Activated naive CD8-positive, alpha-beta T cell treated with anti-CD3 and anti-CD28 coated beads, Interleukin-2, amount 50 U/mL, for 24 hours (primary cell): ENCODE data around the gene PPP6R3.

Source experiments
- ATAC-seq: fragments of 150-1000 bp; cut with Tn5 transposase; one replicate; pipeline ENCODE4 v1.10.0; 2021
- DNase-seq: peaks from one replicate; pipeline ENCODE4 v3.0.0; 2021
- H3K27ac Mint-ChIP-seq: one replicate; pipeline ENCODE4 v1.8.0; 2021; ENCODE audit warnings: mild to moderate bottlenecking, mixed read lengths
- H3K27me3 Mint-ChIP-seq: one replicate; pipeline ENCODE4 v1.8.0; 2021; ENCODE audit warnings: mixed read lengths
- H3K36me3 Mint-ChIP-seq: one replicate; pipeline ENCODE4 v1.8.0; 2021; ENCODE audit warnings: low read depth, mixed read lengths
- H3K4me1 Mint-ChIP-seq: one replicate; pipeline ENCODE4 v1.8.0; 2021; ENCODE audit warnings: mixed read lengths
- H3K4me3 Mint-ChIP-seq: one replicate; pipeline ENCODE4 v1.8.0; 2021; ENCODE audit warnings: mild to moderate bottlenecking, moderate library complexity, mixed read lengths
- H3K9me3 Mint-ChIP-seq: one replicate; pipeline ENCODE4 v1.8.0; 2021; ENCODE audit warnings: mixed read lengths

PPP6R3 gene

GRCh38 chr11:68643585-68643984, 183.0 kb downstream of the PPP6R3 start:
- Mint-ChIP-seq H3K4me3 (no peak overlapping the region), H3K9me3 (peaks cover 15% of the 10 kb centered on the region), H3K36me3 (peaks cover 2% of the 10 kb centered on the region), H3K27ac (no peak overlapping the region), H3K4me1 (no peaks in the 10 kb centered on the region), H3K27me3 (peaks cover 16% of the 10 kb centered on the region)
- no peak for DNase-seq
- no peak for ATAC-seq

- H3K36me3 Mint-ChIP-seq = peaks cover 2% of the 10 kb centered on the region
- peaks cover 22% of the 10 kb centered on the region for H3K27me3 Mint-ChIP-seq
- ATAC-seq (no peak), DNase-seq (no peak)
- no peak overlapping the region for H3K27ac Mint-ChIP-seq
- H3K4me1 Mint-ChIP-seq = no peaks in the 10 kb centered on the region
- no peak overlapping the region for H3K4me3 Mint-ChIP-seq
- peaks cover 15% of the 10 kb centered on the region for H3K9me3 Mint-ChIP-seq
Observed at GRCh38 chr11:68646832-68647231, 186.3 kb downstream of the PPP6R3 start.

DNA sequence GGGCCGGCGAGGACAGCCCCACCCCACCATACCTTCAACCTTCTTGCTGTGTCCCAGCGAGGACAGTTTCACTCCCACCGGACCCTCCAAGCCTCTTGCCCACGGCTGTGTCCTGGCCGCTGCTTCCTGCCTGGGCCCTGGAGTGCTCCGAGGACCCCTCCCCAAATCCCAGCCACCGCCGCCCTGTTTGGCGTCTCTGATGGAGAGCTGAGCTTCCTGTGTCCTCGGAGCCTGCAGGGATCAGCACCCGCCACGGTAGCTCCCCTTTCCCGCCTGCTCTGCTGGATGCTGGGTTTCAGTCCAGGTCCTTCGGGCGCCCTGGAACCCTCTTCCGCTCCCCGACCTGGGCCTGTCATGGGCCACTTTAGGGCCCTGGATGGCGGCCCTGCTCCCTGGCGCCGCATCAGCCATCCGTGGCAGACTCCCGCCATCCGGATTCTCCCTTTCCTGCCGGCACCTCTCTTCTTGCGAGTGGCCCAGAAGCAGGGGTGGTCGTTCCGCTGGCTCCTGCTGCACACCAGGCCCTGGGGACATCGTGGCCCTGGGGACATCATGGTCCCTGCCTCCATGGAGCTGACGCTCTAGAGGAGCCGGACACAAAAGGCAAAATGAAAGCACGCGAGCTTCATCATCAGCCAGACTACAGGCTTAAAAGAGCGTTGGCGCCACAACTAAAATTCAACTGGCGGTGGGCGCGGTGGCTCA, 189.5 kb downstream of the PPP6R3 start:
- ATAC-seq (no peak), DNase-seq (no peak)
- peaks cover 15% of the 10 kb centered on the region for H3K9me3 Mint-ChIP-seq
- H3K27ac Mint-ChIP-seq = no peak overlapping the region
- peaks cover 2% of the 10 kb centered on the region for H3K36me3 Mint-ChIP-seq
- peaks cover 17% of the 10 kb centered on the region for H3K27me3 Mint-ChIP-seq
- H3K4me1 Mint-ChIP-seq = no peaks in the 10 kb centered on the region
- no peak overlapping the region for H3K4me3 Mint-ChIP-seq

DNA sequence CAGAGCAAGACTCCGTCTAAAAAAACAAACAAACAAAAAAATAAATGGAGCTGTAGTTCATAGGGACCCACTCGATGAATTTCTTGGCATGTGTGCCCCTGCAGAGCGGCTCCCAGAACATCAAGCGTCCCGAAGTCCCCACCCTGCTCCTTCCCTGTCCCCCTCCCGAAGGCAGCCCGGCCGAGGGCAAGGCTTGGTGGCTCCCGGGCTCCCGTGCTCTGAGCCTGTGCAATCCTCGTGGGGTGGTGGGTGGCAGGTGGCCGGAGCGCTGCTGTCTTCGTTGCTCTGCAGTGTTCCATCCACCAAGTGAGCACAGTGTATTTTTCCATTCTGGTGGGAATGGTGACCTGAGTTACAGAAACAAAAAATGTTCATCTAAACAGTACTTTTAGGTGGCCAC, 190.2 kb downstream of the PPP6R3 start:
- H3K27me3 Mint-ChIP-seq = peaks cover 17% of the 10 kb centered on the region
- DNase-seq (no peak), ATAC-seq (no peak)
- no peak overlapping the region for H3K4me3 Mint-ChIP-seq
- H3K9me3 Mint-ChIP-seq = peaks cover 15% of the 10 kb centered on the region
- H3K27ac Mint-ChIP-seq = no peak overlapping the region
- H3K4me1 Mint-ChIP-seq = no peaks in the 10 kb centered on the region
- H3K36me3 Mint-ChIP-seq = peaks cover 2% of the 10 kb centered on the region

DNA sequence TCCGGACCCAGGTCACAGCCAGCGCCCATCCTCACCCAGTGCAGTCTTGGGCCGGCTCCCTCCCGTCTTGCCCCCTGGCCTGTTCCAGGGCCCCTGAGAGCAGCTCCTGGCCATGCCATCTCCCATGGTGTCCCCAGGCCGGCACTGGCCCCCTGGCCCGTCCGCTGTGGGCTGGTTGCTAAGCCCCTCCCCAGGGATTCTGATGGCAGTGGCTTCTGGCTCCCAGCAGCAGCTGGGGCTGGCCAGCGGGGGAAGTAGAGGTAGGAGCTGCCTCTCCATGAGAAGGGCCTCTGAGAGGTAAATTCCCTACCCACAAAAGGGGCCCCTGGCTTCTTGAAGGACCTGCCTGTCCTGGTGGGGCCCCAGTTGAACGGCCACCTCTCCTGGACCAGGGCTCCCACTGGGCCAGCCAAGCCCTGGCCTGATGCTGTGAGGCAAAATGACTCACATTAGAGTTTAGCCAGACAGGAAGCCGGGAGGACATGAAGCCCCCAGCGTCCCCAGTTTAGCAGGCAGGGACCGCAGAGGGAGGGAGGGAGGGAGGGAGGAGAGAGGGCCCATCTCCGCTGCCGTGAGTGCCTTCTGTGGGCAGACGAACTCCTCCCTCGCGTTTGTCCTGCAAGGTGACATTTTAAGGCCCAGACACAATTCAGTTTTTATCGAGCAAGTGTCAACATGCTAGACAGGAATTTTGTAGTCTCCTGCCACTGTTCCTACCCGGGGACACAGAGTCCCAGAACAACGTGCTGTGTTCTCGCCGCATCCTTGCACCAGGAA, 190.8 kb downstream of the PPP6R3 start:
- H3K4me3 Mint-ChIP-seq = no peak overlapping the region

DNA sequence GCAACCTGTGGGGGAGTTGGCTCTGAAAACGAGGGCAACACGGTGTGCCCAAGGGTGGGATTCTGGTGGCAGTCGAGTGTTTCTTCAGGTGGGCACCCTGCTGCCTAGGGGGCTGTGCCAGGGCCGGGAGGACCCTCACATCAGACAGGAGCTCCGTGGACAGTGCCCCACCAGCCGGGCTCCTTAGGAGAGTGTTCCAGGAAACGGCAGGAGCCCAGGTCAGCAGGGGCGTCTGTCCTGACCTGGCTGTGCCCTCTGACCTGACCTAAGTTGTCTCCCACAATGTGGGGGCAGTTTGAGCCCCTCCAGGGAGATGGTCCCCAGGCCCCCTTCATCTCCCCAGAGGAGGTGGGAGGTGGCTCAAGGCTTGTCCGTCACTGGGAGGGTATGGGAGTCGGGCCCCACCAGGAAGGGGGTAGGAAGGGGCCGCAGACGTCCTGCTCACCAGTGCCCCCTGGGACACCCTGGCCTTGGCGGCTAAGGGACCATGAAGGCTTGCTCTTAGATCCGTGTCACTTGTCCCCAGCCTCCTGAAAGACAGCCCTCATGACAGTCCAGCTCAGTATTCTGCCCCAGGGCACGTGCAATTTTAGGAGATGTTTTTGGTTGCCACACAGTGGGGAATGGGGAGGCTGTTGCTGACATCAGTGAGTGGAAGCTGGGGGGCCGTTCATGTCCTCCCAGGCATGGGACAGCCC, 191.6 kb downstream of the PPP6R3 start:
- no peak for DNase-seq
- H3K9me3 Mint-ChIP-seq = peaks cover 5% of the 10 kb centered on the region
- H3K36me3 Mint-ChIP-seq = no peaks in the 10 kb centered on the region
- no peak overlapping the region for H3K27ac Mint-ChIP-seq
- no peak overlapping the region for H3K4me3 Mint-ChIP-seq
- ATAC-seq = no peak
- H3K27me3 Mint-ChIP-seq = peaks cover 11% of the 10 kb centered on the region
- H3K4me1 Mint-ChIP-seq = no peaks in the 10 kb centered on the region

More for the DNA sequence above, 190.8 kb downstream of the PPP6R3 start:
- no peak for ATAC-seq
- Mint-ChIP-seq H3K4me1 (no peaks in the 10 kb centered on the region), H3K27ac (no peak overlapping the region), H3K27me3 (peaks cover 13% of the 10 kb centered on the region), H3K9me3 (peaks cover 10% of the 10 kb centered on the region), H3K36me3 (no peaks in the 10 kb centered on the region)
- no peak for DNase-seq

DNA sequence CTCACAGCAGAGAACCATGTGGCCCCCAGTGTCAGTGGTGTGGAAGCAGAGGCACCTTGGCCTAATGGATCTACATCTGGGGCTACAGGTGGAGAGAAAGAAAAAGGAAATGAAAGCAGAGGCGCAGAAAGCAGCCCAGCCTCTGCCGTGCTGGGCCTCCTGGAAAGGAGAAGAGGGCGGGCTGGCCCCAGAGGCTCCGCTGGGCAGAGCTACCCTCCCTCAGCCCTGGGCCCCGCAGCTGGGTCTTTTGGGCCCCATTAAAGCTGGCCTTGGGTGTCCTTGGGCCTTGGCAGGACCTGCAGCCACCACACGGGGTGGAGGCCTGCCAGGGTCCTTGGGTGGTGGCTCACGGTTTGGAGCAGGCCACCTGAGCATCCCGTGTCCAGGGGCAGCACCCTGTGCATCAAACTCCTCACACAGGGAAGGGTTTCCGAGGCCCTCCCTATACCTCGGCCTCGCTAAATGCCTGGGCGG, 192.2 kb downstream of the PPP6R3 start:
- DNase-seq (no peak), ATAC-seq (no peak)
- H3K27ac Mint-ChIP-seq = no peak overlapping the region
- H3K4me3 Mint-ChIP-seq = no peak overlapping the region
- no peaks in the 10 kb centered on the region for H3K9me3 Mint-ChIP-seq
- no peaks in the 10 kb centered on the region for H3K36me3 Mint-ChIP-seq
- peaks cover 8% of the 10 kb centered on the region for H3K27me3 Mint-ChIP-seq
- H3K4me1 Mint-ChIP-seq = no peaks in the 10 kb centered on the region

DNA sequence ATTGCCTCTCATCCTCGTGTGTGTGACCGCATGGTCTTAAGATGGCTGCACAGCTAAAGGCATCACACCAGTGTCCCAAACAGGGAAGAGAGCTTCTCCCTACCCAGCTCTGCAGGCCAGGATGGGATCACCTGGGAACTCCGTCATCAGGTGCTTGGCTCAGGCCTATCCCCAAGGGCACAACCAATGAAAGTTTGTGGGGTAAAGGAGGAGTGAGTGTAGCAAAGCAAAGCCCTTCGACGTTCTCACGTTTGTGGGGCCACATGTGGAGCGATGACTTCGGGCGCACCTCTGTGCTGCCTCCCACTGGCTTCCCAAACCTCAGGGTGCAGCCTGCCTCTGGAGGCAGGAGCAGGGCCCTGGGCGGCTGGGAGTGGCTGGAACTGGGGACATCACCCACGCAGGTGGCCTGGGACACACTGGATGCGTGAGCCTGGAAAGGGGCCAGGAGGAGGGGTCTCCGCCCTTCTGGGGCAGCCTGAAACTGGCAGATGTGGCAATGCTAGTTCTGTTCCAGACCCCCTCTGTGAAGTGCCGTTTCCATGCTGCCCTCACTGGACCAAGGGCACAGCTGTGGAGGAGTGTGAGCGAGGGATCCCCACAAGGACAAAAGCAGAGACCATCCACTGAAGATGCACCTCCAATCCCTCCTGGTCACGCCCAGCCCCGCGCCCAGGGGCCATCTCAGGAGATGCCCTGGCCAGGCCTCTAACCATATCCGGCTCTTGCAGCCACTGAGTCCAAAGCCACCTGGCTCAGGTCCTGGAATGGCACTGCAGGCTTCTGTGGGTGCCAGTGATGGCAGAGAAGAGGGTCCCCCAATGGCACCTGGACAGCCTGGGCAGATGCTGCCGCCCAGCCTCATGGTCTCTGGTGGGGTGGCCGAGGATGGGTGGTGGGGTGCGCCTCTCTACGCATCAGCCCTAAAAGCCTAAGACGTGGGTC, 193.2 kb downstream of the PPP6R3 start:
- Mint-ChIP-seq H3K4me3 (no peak overlapping the region), H3K36me3 (no peaks in the 10 kb centered on the region), H3K9me3 (no peaks in the 10 kb centered on the region), H3K27me3 (peaks cover 6% of the 10 kb centered on the region), H3K27ac (no peak overlapping the region), H3K4me1 (no peaks in the 10 kb centered on the region)
- DNase-seq = no peak
- ATAC-seq = no peak

GRCh38 chr11:68654978-68655377, 194.4 kb downstream of the PPP6R3 start:
- H3K27ac Mint-ChIP-seq = no peak overlapping the region
- no peaks in the 10 kb centered on the region for H3K27me3 Mint-ChIP-seq
- H3K9me3 Mint-ChIP-seq = no peaks in the 10 kb centered on the region
- H3K4me3 Mint-ChIP-seq = no peak overlapping the region
- H3K36me3 Mint-ChIP-seq = no peaks in the 10 kb centered on the region
- ATAC-seq = no peak
- no peaks in the 10 kb centered on the region for H3K4me1 Mint-ChIP-seq
- no peak for DNase-seq

DNA sequence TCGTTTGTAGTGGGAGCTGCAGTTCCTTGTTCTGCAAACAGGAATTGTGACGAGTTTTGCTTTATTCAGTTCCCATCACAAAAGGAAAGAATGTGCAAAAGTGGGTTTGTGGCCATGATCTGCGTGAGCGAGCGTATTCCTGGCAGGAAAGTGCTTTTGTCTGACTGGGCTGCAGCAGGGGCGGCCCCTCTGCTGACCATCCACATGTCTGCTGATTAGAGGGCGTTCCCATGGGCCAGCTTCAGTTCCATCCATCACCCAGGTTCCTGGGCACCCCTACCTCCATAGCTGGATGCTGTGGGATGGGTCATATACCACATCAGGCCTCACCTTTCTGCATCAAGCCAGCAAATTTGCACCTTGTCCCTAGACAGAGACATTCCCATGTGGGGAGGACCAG, 194.9 kb downstream of the PPP6R3 start:
- Mint-ChIP-seq H3K9me3 (no peaks in the 10 kb centered on the region), H3K4me1 (no peaks in the 10 kb centered on the region), H3K27ac (no peak overlapping the region), H3K36me3 (no peaks in the 10 kb centered on the region), H3K4me3 (no peak overlapping the region), H3K27me3 (no peaks in the 10 kb centered on the region)
- no peak for ATAC-seq
- no peak for DNase-seq

- H3K27me3 Mint-ChIP-seq = no peaks in the 10 kb centered on the region
- no peaks in the 10 kb centered on the region for H3K36me3 Mint-ChIP-seq
Observed at GRCh38 chr11:68655806-68656205, 195.3 kb downstream of the PPP6R3 start.

DNA sequence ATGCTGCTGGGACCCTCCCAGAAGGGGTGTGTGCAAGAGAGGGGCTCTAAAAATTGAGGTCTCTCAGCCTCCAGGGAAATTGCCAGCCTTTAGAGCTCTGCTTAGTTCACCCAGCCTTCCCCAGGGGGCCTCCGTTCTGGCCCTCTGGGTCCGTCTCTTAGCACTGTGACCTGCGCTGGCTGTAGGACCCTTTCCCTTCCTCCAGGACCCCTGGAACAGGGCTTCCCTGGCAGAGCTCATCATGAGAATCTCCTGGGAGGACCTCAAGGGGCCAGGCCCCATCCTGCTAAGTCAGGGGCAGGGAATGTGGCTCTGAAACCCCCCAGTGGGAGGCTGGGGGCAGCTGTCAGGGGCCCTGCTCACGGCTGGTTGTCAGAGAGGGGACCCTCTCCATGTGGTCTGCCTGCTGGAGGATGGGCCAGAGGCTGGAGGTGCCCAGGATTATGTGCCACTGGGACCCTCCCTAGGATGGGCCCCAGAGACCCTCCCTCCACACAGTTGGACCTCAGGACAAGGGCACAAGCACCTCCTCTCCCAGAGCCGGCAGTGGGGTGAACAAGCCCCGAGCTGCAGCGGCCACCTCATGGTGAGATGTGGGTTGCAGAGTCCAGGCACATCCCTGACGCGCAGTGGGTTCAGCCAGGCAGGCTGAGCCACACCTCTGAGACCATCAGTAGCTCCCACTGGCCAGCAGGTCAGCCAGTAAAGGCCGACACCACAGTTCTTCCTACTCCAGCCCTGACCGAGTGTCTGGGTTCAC, 196.6 kb downstream of the PPP6R3 start:
- Mint-ChIP-seq H3K27ac (no peak overlapping the region), H3K4me1 (no peaks in the 10 kb centered on the region), H3K36me3 (no peaks in the 10 kb centered on the region), H3K9me3 (no peaks in the 10 kb centered on the region), H3K4me3 (no peak overlapping the region), H3K27me3 (no peaks in the 10 kb centered on the region)
- DNase-seq (no peak), ATAC-seq (no peak)

More at GRCh38 chr11:68655806-68656205, 195.3 kb downstream of the PPP6R3 start:
- Mint-ChIP-seq H3K4me3 (no peak overlapping the region), H3K9me3 (no peaks in the 10 kb centered on the region), H3K4me1 (no peaks in the 10 kb centered on the region), H3K27ac (no peak overlapping the region)
- ATAC-seq (no peak), DNase-seq (no peak)

DNA sequence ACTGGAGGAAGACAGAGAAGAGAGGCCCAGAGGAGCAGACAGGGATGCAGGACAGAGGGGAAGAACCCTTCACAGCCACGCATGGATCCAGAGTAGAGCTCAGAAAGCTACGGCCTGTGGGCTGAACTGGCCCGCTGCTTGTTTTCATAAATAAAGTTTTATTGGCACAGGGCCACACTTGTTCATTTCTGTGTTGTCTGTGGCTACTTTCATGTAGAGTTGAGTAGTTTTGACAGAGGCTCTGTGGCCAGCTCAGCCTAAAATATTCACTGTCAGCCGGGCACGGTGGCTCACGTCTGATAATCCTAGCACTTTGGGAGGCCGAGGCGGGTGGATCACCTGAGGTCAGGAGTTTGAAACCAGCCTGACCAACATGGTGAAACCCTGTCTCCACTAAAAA, 197.5 kb downstream of the PPP6R3 start:
- Mint-ChIP-seq H3K9me3 (no peaks in the 10 kb centered on the region), H3K4me3 (no peak overlapping the region), H3K36me3 (no peaks in the 10 kb centered on the region), H3K27me3 (no peaks in the 10 kb centered on the region), H3K4me1 (no peaks in the 10 kb centered on the region), H3K27ac (no peak overlapping the region)
- ATAC-seq = no peak
- no peak for DNase-seq
